ENCODE results near the gene MUC6. TPM values are rescaled to one million over a fixed set of nuclear protein-coding genes. Genes with fewer than 3 reads are reported as not detected.

The MUC6 gene
- total RNA-seq, 1 donor from 2014 or later: not detected

DNA sequence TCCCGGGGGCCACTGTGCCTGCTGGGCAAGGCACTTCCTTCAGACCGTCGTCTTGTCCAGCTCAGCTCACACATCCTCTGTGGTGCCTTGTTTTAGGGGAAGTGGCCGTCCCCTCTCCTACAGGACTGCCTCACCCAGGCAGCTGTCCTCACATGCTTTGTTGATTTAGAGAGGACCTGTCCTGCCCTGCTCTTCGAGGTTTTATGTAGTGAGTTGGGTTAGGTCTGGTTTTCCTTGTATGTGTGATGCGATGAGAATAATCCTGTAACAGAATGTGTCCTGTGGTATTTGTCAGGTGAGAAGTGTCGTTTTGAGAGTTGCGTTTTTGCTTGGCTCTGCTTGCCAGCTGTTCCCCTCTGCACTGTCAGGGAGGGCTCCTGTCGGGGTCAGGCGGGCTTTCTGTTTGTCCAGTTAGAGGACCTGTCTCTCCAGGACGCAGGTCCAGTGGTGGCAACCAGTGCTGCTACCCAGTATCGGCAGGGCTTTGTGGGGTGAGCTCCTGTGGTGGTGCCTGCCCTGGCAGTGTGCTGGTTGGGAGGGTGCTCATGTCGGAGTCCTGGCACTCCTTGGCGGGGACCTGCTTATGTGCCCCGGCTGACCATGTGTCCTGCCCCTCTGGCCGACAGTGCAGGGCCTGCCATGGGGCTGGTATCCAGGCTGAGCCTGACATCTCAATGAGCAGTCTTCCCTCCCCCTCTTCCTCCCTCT is 41.3 kb downstream of the MUC6 start:
- ChIA-PET CTCF (no interaction called here), POLR2A (no interaction called here)
- Mint-ChIP-seq H3K36me3 (ENCODE audit: low read depth) (peaks cover 50% of the 10 kb centered on the region), H3K27me3 (no peaks in the 10 kb centered on the region), H3K4me3 (no peak overlapping the region), H3K9me3 (no peaks in the 10 kb centered on the region), H3K4me1 (peaks cover 8% of the 10 kb centered on the region), H3K27ac (no peak overlapping the region)
- DNase-seq (no peak), ATAC-seq (ENCODE audit: low read depth) (no peak)
- intact Hi-C loops (cut with micrococcal nuclease): no loop called here
- TF ChIP-seq CTCF (IDR thresholded peaks at IDR 0.05): no peak

GRCh38 chr11:993632-994167 is 42.8 kb downstream of the MUC6 start:
- no peaks in the 10 kb centered on the region for H3K27me3 Mint-ChIP-seq
- TF ChIP-seq CTCF (IDR thresholded peaks at IDR 0.05): no peak
- H3K9me3 Mint-ChIP-seq: no peaks in the 10 kb centered on the region
- H3K4me1 Mint-ChIP-seq: peaks cover 8% of the 10 kb centered on the region
- ATAC-seq (ENCODE audit: low read depth) (no peak), DNase-seq (no peak)
- H3K27ac Mint-ChIP-seq: no peak overlapping the region
- CTCF ChIA-PET: no interaction called here
- no peak overlapping the region for H3K4me3 Mint-ChIP-seq
- peaks cover 62% of the 10 kb centered on the region for H3K36me3 Mint-ChIP-seq (ENCODE audit: low read depth)
- intact Hi-C loops (cut with micrococcal nuclease): no loop called here
- POLR2A ChIA-PET: no interaction called here

GRCh38 chr11:992577-992976 is 43.9 kb downstream of the MUC6 start:
- H3K27ac Mint-ChIP-seq: no peak overlapping the region
- intact Hi-C loops (cut with micrococcal nuclease): no loop called here

DNA sequence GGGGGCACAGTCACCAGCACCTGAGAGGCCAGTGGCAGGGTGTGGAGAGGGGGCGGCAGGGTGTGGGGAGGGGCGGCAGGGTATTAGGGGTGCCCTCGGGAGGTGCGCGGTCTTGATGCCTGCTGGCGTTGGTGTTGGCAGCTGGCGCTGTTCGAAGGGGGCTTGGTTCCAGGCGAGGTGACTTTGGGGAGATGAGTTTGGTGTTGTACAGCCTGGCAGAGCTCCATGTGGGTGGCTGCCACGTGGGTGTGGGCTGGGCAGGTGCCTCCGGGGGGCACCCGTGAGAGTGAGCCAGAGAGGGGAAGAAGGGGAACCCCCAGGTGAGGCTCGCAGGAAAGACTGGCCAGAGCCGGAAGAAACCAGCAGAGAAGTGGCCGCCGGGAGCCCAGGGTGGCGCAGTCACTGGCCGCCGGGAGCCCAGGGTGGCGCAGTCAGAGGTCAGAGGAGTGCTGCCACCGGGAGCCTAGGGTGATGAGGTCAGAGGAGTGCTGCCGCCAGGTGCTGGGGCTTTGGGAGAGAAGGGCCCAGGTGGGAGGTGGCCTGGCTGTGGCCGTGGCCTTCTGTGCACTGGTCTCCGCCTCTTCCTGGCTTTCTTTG is 44.7 kb downstream of the MUC6 start:
- H3K27me3 Mint-ChIP-seq: no peaks in the 10 kb centered on the region
- DNase-seq: no peak
- H3K4me1 Mint-ChIP-seq: peaks cover 8% of the 10 kb centered on the region
- no peak overlapping the region for H3K4me3 Mint-ChIP-seq
- ChIA-PET CTCF (no interaction called here), POLR2A (no interaction called here)
- H3K36me3 Mint-ChIP-seq (ENCODE audit: low read depth): peaks cover 67% of the 10 kb centered on the region
- intact Hi-C loops (cut with micrococcal nuclease): no loop called here
- no peak for ATAC-seq (ENCODE audit: low read depth)
- no peak overlapping the region for H3K27ac Mint-ChIP-seq
- H3K9me3 Mint-ChIP-seq: no peaks in the 10 kb centered on the region
- TF ChIP-seq CTCF (IDR thresholded peaks at IDR 0.05): no peak

More at GRCh38 chr11:992577-992976, 43.9 kb downstream of the MUC6 start:
- DNase-seq (no peak), ATAC-seq (ENCODE audit: low read depth) (no peak)
- CTCF ChIA-PET: no interaction called here
- Mint-ChIP-seq H3K4me1 (peaks cover 8% of the 10 kb centered on the region), H3K27me3 (no peaks in the 10 kb centered on the region), H3K36me3 (ENCODE audit: low read depth) (peaks cover 73% of the 10 kb centered on the region), H3K4me3 (no peak overlapping the region), H3K9me3 (no peaks in the 10 kb centered on the region)
- TF ChIP-seq CTCF (IDR thresholded peaks at IDR 0.05): no peak
- POLR2A ChIA-PET: no interaction called here

GRCh38 chr11:991034-991433 is 45.5 kb downstream of the MUC6 start:
- H3K4me3 Mint-ChIP-seq: no peak overlapping the region
- no peaks in the 10 kb centered on the region for H3K27me3 Mint-ChIP-seq
- TF ChIP-seq CTCF (IDR thresholded peaks at IDR 0.05): no peak
- no peak overlapping the region for H3K27ac Mint-ChIP-seq
- DNase-seq (no peak), ATAC-seq (ENCODE audit: low read depth) (no peak)
- ChIA-PET POLR2A (no interaction called here), CTCF (no interaction called here)
- peaks cover 65% of the 10 kb centered on the region for H3K36me3 Mint-ChIP-seq (ENCODE audit: low read depth)
- intact Hi-C loops (cut with micrococcal nuclease): no loop called here
- no peaks in the 10 kb centered on the region for H3K9me3 Mint-ChIP-seq
- peaks cover 5% of the 10 kb centered on the region for H3K4me1 Mint-ChIP-seq

Measured in activated B cell treated with CpG ODN at 0.5 μM for 24 hours (primary cell).